Breast epithelium (tissue), 3 donors: ENCODE measurements around the gene JDP2.

ENCODE experiments used
- CTCF ChIP-seq, 3 donors: fragments of 450-650 bp; IDR thresholded peaks; one replicate each; pipeline ENCODE4 v1.5.1; 2016 to 2017; ENCODE audit warnings: antibody characterized with exemption in 3 of 3, mild to moderate bottlenecking in 3 of 3, moderate library complexity in 3 of 3
- POLR2A ChIP-seq: fragments of 450-650 bp; IDR thresholded peaks from one replicate; pipeline ENCODE4 v1.6.1; 2016; ENCODE audit warnings: antibody characterized with exemption, mild to moderate bottlenecking, moderate library complexity

DNA sequence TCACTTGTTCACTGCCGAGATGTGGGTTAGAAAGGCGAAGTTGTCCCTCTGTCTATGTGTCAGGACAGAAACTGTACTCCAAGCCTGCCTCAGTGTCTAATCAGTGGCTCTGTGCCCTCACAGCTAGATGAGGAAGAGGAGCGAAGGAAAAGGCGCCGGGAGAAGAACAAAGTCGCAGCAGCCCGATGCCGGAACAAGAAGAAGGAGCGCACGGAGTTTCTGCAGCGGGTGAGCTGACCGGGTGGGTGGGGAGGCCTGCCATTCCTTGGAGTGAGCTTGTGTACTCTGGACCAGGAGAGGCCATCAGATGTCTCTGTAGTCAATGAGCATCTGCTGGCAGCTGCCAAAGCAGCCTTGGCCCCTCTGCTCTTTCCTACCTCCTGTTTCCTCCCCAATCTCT, 33.5 kb downstream of the JDP2 start:
- no peak for TF ChIP-seq POLR2A
- no peak for TF ChIP-seq CTCF (IDR thresholded peaks at IDR 0.05)
